Breast epithelium (tissue), 3 donors: ENCODE data around the gene PFN1.

Experiments
- CTCF ChIP-seq, 3 donors: fragments of 450-650 bp; IDR thresholded peaks; one replicate each; pipeline ENCODE4 v1.5.1; 2016 to 2017; ENCODE audit warnings: antibody characterized with exemption in 3 of 3, mild to moderate bottlenecking in 3 of 3, moderate library complexity in 3 of 3
- POLR2A ChIP-seq: fragments of 450-650 bp; IDR thresholded peaks from one replicate; pipeline ENCODE4 v1.6.1; 2016; ENCODE audit warnings: antibody characterized with exemption, mild to moderate bottlenecking, moderate library complexity
- POLR2AphosphoS5 ChIP-seq, 3 donors: sonication (generic); formaldehyde crosslinking; IDR thresholded peaks; one replicate each; pipeline ENCODE4 v1.6.1; 2017; ENCODE audit warnings: antibody characterized with exemption in 3 of 3

DNA sequence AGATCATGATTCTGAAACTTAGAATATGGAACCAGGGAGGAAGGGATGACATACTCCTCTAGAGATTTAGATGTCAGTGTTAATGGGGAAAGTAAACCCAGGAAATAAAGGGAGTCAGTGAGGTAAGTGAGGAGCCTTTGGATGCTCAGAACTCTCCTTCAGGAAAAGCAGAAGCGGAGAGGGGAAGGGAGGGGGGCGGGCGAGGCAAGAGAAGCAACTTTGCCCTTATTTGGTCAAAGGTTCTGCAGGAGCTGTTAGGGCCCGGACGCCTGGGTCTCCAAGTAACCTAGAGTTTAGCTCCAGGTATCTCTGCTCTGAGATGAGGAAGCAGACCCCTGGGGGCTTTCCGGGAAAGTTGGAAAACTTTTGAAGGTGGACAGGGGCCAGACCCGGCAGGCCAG is 1.3 kb downstream of the PFN1 start:
- TF ChIP-seq CTCF (IDR thresholded peaks at IDR 0.05) (no peak), POLR2A (no peak), POLR2AphosphoS5 (IDR thresholded peaks at IDR 0.05) (no peak)
